ENCODE data around the gene DMAP1. TPM values are rescaled to one million over a fixed set of nuclear protein-coding genes. Genes with fewer than 3 reads are reported as not detected.

The DMAP1 gene
- total RNA-seq, 2 experiments from 2014 or later: 36.9 to 44.1 TPM

- H3K27ac Mint-ChIP-seq: no peak overlapping the region
- ATAC-seq (no peak), DNase-seq (no peak)
- peaks cover 23% of the 10 kb centered on the region for H3K4me1 Mint-ChIP-seq
- CTCF ChIA-PET: interaction anchor here (0.8 to 2.1 kb wide), 3 partner anchors 19 to 433 kb away, joined by 3 to 5 read pairs (median 3); no protein-coding TSS in a partner anchor
- no peaks in the 10 kb centered on the region for H3K9me3 Mint-ChIP-seq (ENCODE audit: low read depth)
- no peaks in the 10 kb centered on the region for H3K27me3 Mint-ChIP-seq
- peaks cover 16% of the 10 kb centered on the region for H3K36me3 Mint-ChIP-seq
- H3K4me3 Mint-ChIP-seq: no peak overlapping the region
These were observed 6.0 kb downstream of the DMAP1 start for GRCh38 chr1:44219301-44219626.

- no peaks in the 10 kb centered on the region for H3K9me3 Mint-ChIP-seq (ENCODE audit: low read depth)
- ATAC-seq (no peak), DNase-seq (no peak)
- CTCF ChIA-PET: interaction anchor here (0.8 to 1.2 kb wide), 2 partner anchors 20 to 433 kb away, joined by 3 read pairs; no protein-coding TSS in a partner anchor
- no peaks in the 10 kb centered on the region for H3K27me3 Mint-ChIP-seq
- H3K4me1 Mint-ChIP-seq: peaks cover 14% of the 10 kb centered on the region
- peaks cover 13% of the 10 kb centered on the region for H3K36me3 Mint-ChIP-seq
- no peak overlapping the region for H3K27ac Mint-ChIP-seq
- no peak overlapping the region for H3K4me3 Mint-ChIP-seq
These were observed 6.9 kb downstream of the DMAP1 start for GRCh38 chr1:44220001-44220751.

- Mint-ChIP-seq H3K4me1 (peaks cover 13% of the 10 kb centered on the region), H3K27me3 (no peaks in the 10 kb centered on the region), H3K27ac (no peak overlapping the region), H3K36me3 (peaks cover 11% of the 10 kb centered on the region), H3K4me3 (no peak overlapping the region), H3K9me3 (ENCODE audit: low read depth) (no peaks in the 10 kb centered on the region)
- DNase-seq (no peak), ATAC-seq (no peak)
- CTCF ChIA-PET: interaction anchor here (0.8 to 1.2 kb wide), 2 partner anchors 19 to 432 kb away, joined by 3 read pairs; no protein-coding TSS in a partner anchor
These were observed 7.5 kb downstream of the DMAP1 start for GRCh38 chr1:44220755-44221154.

GRCh38 chr1:44221769-44222168 lies 8.5 kb downstream of the DMAP1 start:
- Mint-ChIP-seq H3K9me3 (ENCODE audit: low read depth) (no peaks in the 10 kb centered on the region), H3K36me3 (peaks cover 9% of the 10 kb centered on the region), H3K4me3 (no peak overlapping the region), H3K4me1 (peaks cover 13% of the 10 kb centered on the region), H3K27ac (no peak overlapping the region), H3K27me3 (no peaks in the 10 kb centered on the region)
- CTCF ChIA-PET: no interaction called here
- no peak for DNase-seq
- no peak for ATAC-seq

- ATAC-seq (no peak), DNase-seq (no peak)
- no peak overlapping the region for H3K4me3 Mint-ChIP-seq
- H3K27ac Mint-ChIP-seq: no peak overlapping the region
- peaks cover 9% of the 10 kb centered on the region for H3K36me3 Mint-ChIP-seq
- CTCF ChIA-PET: no interaction called here
- no peaks in the 10 kb centered on the region for H3K27me3 Mint-ChIP-seq
- no peaks in the 10 kb centered on the region for H3K9me3 Mint-ChIP-seq (ENCODE audit: low read depth)
- peaks cover 13% of the 10 kb centered on the region for H3K4me1 Mint-ChIP-seq
These were observed 9.3 kb downstream of the DMAP1 start for GRCh38 chr1:44222397-44223186.

GRCh38 chr1:44223187-44223610 lies 9.9 kb downstream of the DMAP1 start:
- Mint-ChIP-seq H3K36me3 (peaks cover 9% of the 10 kb centered on the region), H3K9me3 (ENCODE audit: low read depth) (no peaks in the 10 kb centered on the region), H3K4me1 (peaks cover 13% of the 10 kb centered on the region), H3K27me3 (no peaks in the 10 kb centered on the region), H3K27ac (no peak overlapping the region), H3K4me3 (no peak overlapping the region)
- no peak for DNase-seq
- no peak for ATAC-seq
- CTCF ChIA-PET: no interaction called here

- H3K4me1 Mint-ChIP-seq: peaks cover 6% of the 10 kb centered on the region
- H3K27ac Mint-ChIP-seq: no peak overlapping the region
- no peaks in the 10 kb centered on the region for H3K27me3 Mint-ChIP-seq
These were observed 12.5 kb downstream of the DMAP1 start for GRCh38 chr1:44225761-44226160.

GRCh38 chr1:44227211-44227610 lies 13.9 kb downstream of the DMAP1 start:
- ATAC-seq: no peak
- no peak for DNase-seq
- Mint-ChIP-seq H3K9me3 (ENCODE audit: low read depth) (no peaks in the 10 kb centered on the region), H3K4me1 (peaks cover 3% of the 10 kb centered on the region), H3K36me3 (no peaks in the 10 kb centered on the region), H3K27ac (no peak overlapping the region), H3K4me3 (no peak overlapping the region), H3K27me3 (no peaks in the 10 kb centered on the region)
- CTCF ChIA-PET: interaction anchor here (1.7 kb wide), 1 partner anchor 10 kb away, joined by 6 read pairs; no protein-coding TSS in a partner anchor

More at GRCh38 chr1:44225761-44226160, 12.5 kb downstream of the DMAP1 start:
- Mint-ChIP-seq H3K4me3 (no peak overlapping the region), H3K9me3 (ENCODE audit: low read depth) (no peaks in the 10 kb centered on the region), H3K36me3 (peaks cover 3% of the 10 kb centered on the region)
- ATAC-seq (no peak), DNase-seq (no peak)
- CTCF ChIA-PET: interaction anchor here (0.8 to 1.5 kb wide), 3 partner anchors 8 to 10 kb away, joined by 3 read pairs; no protein-coding TSS in a partner anchor

- H3K27me3 Mint-ChIP-seq: no peaks in the 10 kb centered on the region
- H3K27ac Mint-ChIP-seq: no peak overlapping the region
- no peaks in the 10 kb centered on the region for H3K36me3 Mint-ChIP-seq
- H3K9me3 Mint-ChIP-seq (ENCODE audit: low read depth): no peaks in the 10 kb centered on the region
- H3K4me3 Mint-ChIP-seq: no peak overlapping the region
- CTCF ChIA-PET: interaction anchor here (1.7 kb wide), 1 partner anchor 11 kb away, joined by 6 read pairs; no protein-coding TSS in a partner anchor
- ATAC-seq (no peak), DNase-seq (no peak)
- no peaks in the 10 kb centered on the region for H3K4me1 Mint-ChIP-seq
These were observed 14.9 kb downstream of the DMAP1 start for GRCh38 chr1:44228218-44228617.

GRCh38 chr1:44229435-44230167 lies 16.3 kb downstream of the DMAP1 start:
- ATAC-seq: no peak
- H3K27me3 Mint-ChIP-seq: no peaks in the 10 kb centered on the region
- H3K4me3 Mint-ChIP-seq: no peak overlapping the region
- no peaks in the 10 kb centered on the region for H3K9me3 Mint-ChIP-seq (ENCODE audit: low read depth)
- CTCF ChIA-PET: no interaction called here
- DNase-seq: no peak
- no peak overlapping the region for H3K27ac Mint-ChIP-seq
- H3K4me1 Mint-ChIP-seq: no peaks in the 10 kb centered on the region
- no peaks in the 10 kb centered on the region for H3K36me3 Mint-ChIP-seq

- no peak for DNase-seq
- H3K4me1 Mint-ChIP-seq: no peaks in the 10 kb centered on the region
- no peaks in the 10 kb centered on the region for H3K36me3 Mint-ChIP-seq
- no peak overlapping the region for H3K4me3 Mint-ChIP-seq
- no peaks in the 10 kb centered on the region for H3K27me3 Mint-ChIP-seq
- H3K27ac Mint-ChIP-seq: no peak overlapping the region
- no peak for ATAC-seq
- no peaks in the 10 kb centered on the region for H3K9me3 Mint-ChIP-seq (ENCODE audit: low read depth)
- CTCF ChIA-PET: no interaction called here
These were observed 17.5 kb downstream of the DMAP1 start for GRCh38 chr1:44230796-44231195.

GRCh38 chr1:44233593-44233992 lies 20.3 kb downstream of the DMAP1 start:
- no peaks in the 10 kb centered on the region for H3K36me3 Mint-ChIP-seq
- H3K4me1 Mint-ChIP-seq: peaks cover 2% of the 10 kb centered on the region
- ATAC-seq (no peak), DNase-seq (no peak)
- CTCF ChIA-PET: interaction anchor here (1.1 to 1.2 kb wide), 2 partner anchors 16 to 198 kb away, joined by 3 to 7 read pairs; no protein-coding TSS in a partner anchor
- H3K27ac Mint-ChIP-seq: no peak overlapping the region
- H3K4me3 Mint-ChIP-seq: no peak overlapping the region
- no peaks in the 10 kb centered on the region for H3K9me3 Mint-ChIP-seq (ENCODE audit: low read depth)
- H3K27me3 Mint-ChIP-seq: no peaks in the 10 kb centered on the region

- Mint-ChIP-seq H3K27ac (no peak overlapping the region), H3K4me1 (peaks cover 2% of the 10 kb centered on the region), H3K27me3 (no peaks in the 10 kb centered on the region), H3K4me3 (no peak overlapping the region), H3K36me3 (no peaks in the 10 kb centered on the region), H3K9me3 (ENCODE audit: low read depth) (no peaks in the 10 kb centered on the region)
- no peak for ATAC-seq
- CTCF ChIA-PET: interaction anchor here (0.9 kb wide), 1 partner anchor 11 kb away, joined by 3 read pairs; no protein-coding TSS in a partner anchor
- DNase-seq: no peak
These were observed 22.5 kb downstream of the DMAP1 start for GRCh38 chr1:44235808-44236207.

Measured in activated CD8-positive, alpha-beta memory T cell treated with anti-CD3 and anti-CD28 coated beads, Interleukin-2, amount 10 ng/mL, durations not matched to agents 7 days and 5 days (primary cell).